Globus pallidus (tissue), 1 donor: ENCODE data around the gene MATN1.

Experiments
- DNase-seq: peaks from one replicate; pipeline ENCODE4 v3.0.0-alpha.2; 2015; ENCODE audit warnings: low spot score

The MATN1 gene

GRCh38 chr1:30680879-30681278 is 42.5 kb downstream of the MATN1 start:
- no peak for DNase-seq

GRCh38 chr1:30680429-30680828 is 43.0 kb downstream of the MATN1 start:
- DNase-seq: no peak

- no peak for DNase-seq
Measured at GRCh38 chr1:30679976-30680305, 43.4 kb downstream of the MATN1 start.

- no peak for DNase-seq
Measured at GRCh38 chr1:30679201-30679975, 44.0 kb downstream of the MATN1 start.

GRCh38 chr1:30678209-30678608 is 45.2 kb downstream of the MATN1 start:
- no peak for DNase-seq

GRCh38 chr1:30677471-30677870 is 45.9 kb downstream of the MATN1 start:
- no peak for DNase-seq

GRCh38 chr1:30675761-30676160 is 47.6 kb downstream of the MATN1 start:
- no peak for DNase-seq

GRCh38 chr1:30675289-30675688 is 48.1 kb downstream of the MATN1 start:
- DNase-seq: no peak

GRCh38 chr1:30673395-30673794 is 50.0 kb downstream of the MATN1 start:
- DNase-seq: no peak

GRCh38 chr1:30672661-30673060 is 50.7 kb downstream of the MATN1 start:
- DNase-seq: no peak

- DNase-seq: no peak
Measured at GRCh38 chr1:30670240-30671060, 52.9 kb downstream of the MATN1 start.

GRCh38 chr1:30668546-30669327 is 54.6 kb downstream of the MATN1 start:
- DNase-seq: no peak

- no peak for DNase-seq
Measured at GRCh38 chr1:30668024-30668423, 55.4 kb downstream of the MATN1 start.

- no peak for DNase-seq
Measured at GRCh38 chr1:30666756-30667273, 56.6 kb downstream of the MATN1 start.

GRCh38 chr1:30665216-30666010 is 58.0 kb downstream of the MATN1 start:
- no peak for DNase-seq

- peak; percentile 16 for DNase-seq
Measured at GRCh38 chr1:30664103-30664755, 59.2 kb downstream of the MATN1 start.

- DNase-seq: no peak
Measured at GRCh38 chr1:30663596-30664091, 59.7 kb downstream of the MATN1 start.

- no peak for DNase-seq
Measured at GRCh38 chr1:30662291-30662840, 61.0 kb downstream of the MATN1 start.

GRCh38 chr1:30661311-30661710 is 62.1 kb downstream of the MATN1 start:
- DNase-seq: no peak
